HG03108 (cell line): ENCODE data around the gene SLAIN2.

ENCODE experiments used
- ATAC-seq: cut with Tn5 transposase; IDR thresholded peaks from one replicate; pipeline ENCODE4 v1.9.1; 2021; ENCODE audit warnings: moderate library complexity; ENCODE audit not compliant: unreplicated experiment

Gene SLAIN2

DNA sequence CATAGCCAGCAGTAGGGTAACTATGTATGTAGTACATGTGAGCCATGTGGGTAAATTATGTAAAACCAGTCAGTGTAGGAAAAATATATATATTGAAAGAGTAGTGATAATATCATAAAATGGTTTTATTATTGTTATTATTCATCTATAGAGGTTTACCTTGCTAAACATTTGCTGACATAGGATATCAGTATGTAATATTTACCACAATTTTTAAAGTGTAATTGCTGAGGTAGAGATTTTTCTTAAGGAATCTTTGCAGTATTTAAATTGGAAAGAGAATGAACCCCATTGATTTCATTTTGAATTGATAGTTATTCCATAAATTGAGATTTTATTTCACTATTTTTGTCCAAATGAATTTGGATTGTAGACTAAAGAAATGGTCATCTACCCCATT lies 27.1 kb downstream of the SLAIN2 start:
- no peak for ATAC-seq

DNA sequence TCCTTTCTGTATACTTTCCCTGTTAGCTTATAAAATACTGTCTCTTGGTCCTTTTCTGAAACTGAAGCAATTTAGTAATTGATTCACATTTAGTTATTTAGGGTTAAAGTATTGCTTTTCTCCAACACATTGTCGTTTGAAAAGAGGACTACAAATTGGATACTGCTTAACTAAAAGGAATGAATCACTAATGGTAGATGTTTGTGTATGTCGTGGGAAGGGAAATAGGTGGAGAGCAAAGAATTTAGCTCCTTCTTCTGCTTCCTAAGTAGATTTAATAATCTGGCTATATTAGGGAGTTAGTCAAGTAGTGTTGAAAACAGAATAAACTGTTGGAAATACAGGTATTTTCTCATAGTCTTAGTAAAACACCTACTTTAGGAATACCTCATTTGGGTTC lies 27.9 kb downstream of the SLAIN2 start:
- ATAC-seq, result no peak

DNA sequence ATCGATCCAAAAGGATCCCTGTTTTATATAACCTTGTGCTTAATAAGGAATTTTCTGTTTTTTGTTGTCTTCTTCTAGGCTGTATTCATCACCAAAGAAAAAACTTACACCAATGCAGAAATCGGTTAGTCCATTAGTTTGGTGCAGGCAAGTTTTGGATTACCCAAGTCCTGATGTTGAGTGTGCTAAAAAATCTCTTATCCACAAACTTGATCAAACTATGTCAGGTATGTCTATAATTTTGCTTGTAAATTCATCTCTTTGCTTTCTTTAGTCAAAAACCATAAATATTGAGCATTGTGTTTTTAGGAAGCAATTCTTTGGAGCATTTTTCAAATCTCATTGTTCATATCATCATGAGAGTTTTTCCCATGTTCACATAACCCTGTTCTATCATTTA lies 28.4 kb downstream of the SLAIN2 start:
- ATAC-seq, result no peak

DNA sequence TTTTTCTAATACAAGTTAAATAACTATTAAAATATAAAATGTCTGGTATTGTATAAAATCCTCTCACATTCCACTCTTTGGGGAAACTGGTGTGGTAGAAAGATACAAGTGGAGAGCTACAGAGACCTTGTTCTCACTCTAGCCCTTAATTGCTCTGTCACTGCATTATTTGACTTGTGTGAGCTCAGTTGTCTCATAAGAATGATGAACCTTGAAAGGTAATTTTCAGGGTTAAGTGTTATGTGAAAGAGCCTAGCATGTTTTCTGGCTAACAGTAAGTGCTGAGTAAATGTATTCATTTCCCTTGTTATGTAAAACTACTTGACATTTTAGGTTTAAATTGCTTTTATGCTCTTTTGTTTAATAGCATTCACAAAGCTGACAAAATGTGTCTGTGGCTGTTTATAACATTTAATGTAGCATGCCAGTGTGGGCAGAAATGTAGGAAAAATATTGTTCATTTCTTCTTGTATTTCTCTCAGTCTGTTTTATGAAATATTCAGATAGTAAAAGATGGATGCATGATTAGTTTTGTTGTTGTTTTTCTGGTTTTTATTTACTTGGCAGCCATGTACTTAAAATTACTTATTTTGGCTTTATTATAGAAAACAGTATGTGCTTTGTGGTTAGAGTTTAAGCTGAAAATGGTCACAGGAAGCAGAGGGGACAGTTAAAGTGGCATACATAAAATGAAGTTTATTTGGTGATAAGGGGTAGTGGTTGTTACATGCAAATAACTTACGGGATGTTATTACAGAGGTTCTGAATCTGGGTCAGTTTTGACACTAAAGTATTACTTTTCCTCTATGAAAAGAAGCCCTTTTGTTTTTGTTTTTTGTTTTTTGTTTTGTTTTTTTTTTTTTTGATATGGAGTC lies 29.2 kb downstream of the SLAIN2 start:
- ATAC-seq, result no peak

DNA sequence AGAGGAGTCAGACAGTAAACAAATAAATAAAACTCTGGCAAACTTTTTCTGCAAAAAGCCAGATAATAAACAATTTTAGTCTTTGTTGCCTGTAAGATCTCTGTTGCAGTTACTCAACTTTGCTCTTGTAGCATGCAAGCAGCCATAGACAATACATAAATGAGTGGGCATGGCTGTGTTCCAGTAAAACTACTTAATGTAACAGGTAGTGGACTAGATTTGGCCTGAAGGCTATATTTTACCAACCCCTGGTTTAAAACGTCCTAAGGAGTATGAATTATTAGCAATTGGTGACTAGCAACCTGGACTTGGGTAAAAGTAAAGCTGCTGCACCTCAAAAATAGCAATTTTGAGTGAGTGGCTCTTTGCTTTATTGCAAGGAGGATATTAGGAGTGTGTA lies 30.9 kb downstream of the SLAIN2 start:
- no peak for ATAC-seq

DNA sequence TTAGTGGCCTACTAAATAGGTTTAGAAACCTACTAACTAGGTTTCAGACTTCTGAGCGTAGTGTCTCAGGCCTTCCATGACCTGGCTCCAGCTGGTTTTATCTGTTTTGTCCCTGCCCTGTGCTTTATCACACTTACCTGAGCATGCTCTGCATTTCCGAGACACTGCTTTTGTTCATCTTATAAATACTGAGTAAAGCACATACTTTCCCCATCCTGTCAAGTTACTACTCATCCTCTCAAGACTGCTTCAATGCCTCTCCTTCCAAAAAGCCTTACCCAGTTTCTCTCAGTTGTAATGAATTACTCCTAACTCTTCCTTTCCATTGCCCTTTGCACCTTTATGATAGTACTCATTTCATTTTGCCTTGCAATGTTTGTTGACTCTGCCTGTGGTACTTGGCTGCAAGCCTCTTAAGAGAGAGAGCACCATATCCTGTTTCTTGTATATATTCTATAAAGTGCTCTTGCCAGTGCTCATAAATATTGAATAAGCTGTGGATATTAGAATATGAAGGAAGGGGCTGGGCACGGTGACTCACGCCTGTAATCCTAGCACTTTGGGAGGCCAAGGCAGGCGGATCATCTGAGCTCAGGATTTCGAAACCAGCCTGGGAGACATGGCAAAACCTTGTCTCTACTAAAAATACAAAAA lies 34.4 kb downstream of the SLAIN2 start:
- ATAC-seq, result no peak

DNA sequence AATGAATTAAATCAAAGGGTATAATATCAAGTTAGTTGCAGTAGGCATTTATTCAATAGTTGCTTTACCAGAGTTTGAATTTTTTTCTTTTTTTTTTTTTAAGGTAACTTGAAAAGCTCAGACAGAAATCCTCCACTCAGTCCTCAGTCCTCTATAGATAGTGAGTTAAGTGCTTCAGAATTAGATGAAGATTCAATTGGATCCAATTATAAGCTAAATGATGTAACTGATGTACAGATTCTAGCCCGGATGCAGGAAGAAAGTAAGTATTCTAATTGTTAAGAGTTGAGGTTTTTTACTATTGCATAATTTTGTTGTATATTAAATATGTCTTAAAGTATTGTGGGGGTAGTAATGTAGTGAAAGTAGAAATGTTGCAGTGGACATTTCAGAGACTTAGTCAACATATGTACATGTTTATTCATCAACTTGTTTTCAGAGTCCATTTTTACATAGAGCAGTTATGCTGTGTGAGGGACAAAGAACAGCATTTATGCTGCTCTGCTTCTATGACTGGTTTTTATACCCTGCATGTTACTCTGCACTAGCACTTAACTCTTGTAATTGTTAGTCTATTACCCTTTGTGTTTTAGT lies 38.4 kb downstream of the SLAIN2 start:
- no peak for ATAC-seq

DNA sequence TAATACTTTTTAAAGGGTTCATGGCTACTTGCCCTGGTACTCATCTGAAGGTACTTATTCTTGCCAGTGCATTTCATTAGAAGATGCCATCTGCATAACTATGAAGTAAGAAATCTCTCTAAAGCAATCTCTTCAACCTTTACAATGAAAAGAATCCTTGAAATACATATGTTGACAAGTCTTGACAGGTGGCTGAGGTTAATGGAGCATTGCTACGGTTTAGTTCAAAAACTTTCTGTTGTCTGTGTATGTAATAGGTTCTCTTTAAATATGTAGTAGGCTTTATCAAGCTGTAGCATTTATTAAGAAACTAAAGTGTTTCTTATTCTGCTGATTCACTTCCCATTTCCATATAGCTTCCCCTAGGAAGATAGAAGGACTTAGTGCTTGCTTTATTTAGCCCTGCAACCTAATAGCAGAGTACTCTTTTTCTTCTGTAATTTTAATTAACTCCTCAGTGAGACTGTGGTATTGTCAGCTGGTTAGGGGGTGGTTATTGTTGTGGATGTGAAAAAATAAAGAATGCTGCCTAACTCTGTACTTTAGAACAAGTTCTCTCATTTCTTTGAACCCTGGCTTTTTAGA lies 39.3 kb downstream of the SLAIN2 start:
- no peak for ATAC-seq

DNA sequence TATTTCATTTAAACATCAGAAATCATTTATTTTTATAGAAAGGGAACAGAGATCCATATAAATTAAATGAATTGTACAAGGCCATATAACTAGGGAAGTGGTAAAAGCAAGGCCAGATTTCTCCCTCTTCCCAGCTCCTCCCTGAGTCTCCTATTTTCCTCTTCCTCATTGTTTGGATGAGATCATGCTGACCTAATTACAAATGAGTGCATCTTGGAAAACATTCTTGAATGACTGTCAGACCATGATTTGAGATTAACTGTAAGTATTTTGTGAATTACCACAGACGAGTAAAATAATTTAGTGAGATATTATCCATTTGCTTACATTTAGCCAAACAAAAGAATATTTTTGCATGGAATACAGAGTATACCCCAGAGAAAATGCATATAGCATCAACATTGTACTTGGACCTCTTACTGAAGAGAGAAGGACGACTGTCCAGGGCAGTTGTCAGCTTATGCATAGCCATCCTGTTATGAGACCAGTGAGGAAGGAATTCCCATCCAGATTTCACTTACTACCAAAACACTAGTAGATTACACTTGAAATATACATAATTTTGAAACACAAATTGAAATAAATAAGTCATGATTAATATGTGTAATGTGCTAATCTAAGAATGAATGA lies 47.3 kb downstream of the SLAIN2 start:
- ATAC-seq, result no peak

DNA sequence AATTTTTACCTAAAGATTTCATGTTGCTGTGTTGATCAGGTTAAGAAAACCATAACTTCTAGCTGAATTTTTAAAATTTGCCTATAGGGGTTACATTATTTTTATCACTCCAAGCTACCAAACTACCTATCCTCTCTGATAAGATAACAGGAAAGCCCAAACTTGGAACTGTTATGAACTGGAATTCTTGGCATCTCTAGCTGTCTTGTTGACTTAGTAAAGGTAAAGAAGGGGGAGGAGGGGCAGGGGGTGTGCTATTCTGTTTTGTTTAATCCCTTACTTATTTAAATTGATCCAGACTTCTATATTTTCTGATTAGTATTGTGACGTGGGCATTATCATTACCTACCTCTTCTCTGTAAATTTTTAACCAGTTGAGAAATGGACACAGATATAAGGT lies 54.7 kb downstream of the SLAIN2 start:
- ATAC-seq, result no peak

DNA sequence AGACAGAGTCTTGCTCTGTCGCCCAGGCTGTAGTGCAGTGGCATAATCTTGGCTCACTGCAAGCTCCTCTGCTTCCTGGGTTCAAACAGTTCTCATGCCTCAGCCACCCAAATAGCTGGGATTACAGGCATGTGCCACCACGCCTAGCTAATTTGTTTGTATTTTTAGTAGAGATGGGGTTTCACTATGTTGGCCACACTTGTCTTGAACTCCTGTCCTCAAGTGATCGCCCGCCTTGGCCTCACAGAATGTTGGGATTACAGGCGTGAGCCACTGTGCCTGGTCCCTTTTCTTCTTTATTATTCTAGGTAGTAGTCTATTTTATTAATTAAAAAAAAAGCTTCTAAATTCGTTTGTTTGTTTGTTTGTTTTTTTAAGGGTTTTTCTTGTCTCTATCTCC lies 59.1 kb downstream of the SLAIN2 start:
- ATAC-seq, result no peak

DNA sequence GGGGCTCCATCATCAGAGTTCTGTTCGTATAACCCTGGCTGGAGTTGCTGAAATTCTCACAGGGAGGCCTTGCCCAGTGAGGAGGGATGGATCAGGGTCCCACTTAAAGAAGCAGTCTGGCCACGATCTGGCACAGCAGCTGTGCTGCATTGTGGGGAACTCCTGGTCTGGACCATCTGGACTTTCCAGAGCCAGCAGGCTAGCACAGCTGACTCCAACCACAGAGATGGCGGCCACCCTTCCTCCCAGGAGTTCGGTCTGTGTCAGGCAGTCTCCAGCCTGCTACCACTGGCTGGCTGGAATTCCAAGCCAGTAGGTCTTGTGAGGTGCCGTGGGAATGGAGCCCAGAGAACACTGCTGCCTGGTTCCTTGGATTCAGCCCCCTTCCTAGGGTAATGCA lies 62.0 kb downstream of the SLAIN2 start:
- ATAC-seq, result no peak

DNA sequence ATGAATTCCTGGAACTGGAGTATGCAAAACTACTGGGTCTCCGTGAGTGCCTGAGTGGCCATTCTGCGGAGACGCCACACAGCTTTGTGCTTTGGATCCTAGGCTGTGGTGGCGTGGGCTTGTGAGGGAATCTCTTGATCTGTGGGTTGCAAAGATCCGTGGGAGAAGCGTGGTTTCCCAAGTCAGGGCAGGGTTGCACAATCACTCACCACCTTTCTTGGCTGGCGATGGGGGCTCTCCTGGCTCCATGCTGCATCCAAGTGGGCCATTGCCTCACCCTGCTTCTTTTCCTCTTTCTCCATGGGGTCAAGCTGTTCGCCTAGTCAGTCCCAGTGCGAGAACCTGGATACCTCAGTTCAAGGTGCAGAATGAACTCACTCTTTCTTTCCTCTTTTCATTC lies 62.5 kb downstream of the SLAIN2 start:
- ATAC-seq, result no peak

DNA sequence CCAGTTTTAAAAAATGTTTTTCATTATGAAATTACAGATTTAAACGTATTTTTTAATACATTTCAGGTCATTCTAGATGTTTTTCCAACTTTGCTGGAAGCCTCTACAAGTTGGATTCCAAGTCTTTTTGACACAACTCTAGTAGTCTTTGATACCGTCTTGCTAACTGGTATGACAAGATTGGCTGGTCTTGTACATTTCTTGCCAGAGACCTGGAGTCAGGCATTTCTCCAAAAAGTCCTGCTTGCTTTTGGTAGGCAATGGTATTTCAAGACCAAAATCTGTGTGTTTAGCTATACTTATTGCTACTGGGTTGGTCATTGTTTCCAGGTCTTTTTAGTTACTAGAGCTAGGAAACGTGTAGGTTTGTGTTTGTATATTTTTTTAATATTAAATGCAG lies 64.6 kb downstream of the SLAIN2 start:
- ATAC-seq, result no peak

DNA sequence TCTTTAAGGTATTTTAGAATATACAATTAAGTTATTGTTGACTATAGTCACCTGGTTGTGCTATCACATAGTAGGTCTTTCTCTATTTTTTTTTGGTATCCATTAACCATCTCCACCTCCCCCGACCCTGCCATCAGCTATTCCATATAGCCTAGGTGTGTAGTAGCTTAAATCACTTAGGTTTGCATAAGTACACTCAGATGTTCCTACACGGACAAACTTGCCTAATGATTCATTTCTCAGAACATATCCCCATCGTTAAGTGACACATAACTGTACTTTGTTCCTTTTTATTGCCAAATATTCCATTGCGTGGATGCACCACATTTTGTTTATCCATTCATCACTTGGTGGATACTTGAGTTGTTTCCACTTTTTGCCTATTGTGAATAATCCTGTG lies 67.9 kb downstream of the SLAIN2 start:
- no peak for ATAC-seq

DNA sequence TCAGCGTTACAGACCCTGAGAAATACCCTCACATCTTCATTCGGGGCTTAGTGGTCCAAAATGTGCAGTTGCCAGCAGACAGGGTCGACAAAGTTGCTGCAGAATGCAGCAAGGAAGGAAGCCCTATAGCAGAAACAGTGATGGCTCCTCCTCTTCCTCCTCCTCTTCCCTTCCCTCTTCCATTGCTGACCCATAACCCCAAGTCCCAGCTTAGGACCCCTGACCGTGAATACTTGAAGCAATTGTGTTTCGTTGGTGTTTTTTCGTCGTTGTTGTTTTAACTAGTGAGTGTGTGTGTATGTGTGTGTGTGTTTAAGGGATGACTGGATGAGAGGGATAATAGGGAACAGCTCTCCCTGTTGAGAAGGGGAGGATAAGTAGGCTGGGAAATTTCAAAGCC lies 69.5 kb downstream of the SLAIN2 start:
- no peak for ATAC-seq

DNA sequence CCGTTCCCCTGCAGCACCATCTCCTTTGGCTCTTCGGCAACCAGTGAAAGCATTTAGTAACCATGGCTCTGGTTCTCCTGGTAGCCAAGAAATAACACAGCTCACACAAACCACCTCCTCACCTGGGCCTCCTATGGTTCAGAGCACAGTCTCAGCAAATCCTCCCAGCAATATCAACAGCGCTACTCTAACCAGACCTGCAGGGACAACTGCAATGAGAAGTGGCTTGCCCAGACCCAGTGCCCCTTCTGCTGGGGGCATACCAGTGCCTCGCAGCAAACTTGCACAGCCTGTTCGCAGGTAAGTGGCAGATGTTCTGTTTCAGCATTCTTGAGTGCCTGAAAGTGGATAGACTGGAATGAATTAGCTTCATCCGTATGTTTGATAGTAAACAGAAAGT lies 78.8 kb downstream of the SLAIN2 start:
- ATAC-seq, result no peak

DNA sequence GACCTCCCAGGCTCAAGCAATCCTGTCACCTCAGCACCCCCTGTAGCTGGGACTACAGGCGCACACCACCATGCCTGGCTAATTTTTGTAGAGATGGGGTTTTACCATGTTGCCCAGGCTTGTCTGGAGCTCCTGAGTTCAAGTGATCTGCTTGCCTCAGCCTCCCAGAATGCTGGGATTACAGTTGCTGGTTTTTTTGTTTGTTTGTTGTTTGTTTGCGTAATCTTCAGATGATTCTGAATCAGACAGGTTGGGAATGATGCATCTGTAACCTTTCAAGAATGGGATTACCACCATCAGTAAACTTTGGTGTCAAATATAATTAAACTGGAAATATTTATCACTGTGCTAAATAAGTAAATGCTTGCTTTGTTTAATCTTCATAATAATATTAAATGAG lies 79.8 kb downstream of the SLAIN2 start:
- ATAC-seq, result no peak

DNA sequence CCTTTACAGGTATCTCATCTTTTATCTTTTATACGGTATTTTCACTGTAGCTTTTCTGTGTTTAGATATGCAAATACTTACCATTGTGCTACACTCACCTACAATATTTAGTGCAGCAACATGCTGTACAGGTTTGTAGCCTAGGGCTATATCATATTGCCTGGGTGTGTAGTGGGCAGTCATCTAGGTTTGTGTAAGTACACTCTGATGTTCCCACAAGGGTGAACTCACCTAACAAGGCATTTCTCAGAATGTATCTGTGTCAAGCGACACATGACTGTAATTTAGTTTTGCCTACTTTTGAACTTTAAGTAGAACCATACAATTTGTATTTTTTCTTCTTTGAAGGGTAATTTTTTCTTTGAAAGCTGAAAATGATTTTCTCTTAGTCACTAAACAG lies 87.6 kb downstream of the SLAIN2 start:
- no peak for ATAC-seq

DNA sequence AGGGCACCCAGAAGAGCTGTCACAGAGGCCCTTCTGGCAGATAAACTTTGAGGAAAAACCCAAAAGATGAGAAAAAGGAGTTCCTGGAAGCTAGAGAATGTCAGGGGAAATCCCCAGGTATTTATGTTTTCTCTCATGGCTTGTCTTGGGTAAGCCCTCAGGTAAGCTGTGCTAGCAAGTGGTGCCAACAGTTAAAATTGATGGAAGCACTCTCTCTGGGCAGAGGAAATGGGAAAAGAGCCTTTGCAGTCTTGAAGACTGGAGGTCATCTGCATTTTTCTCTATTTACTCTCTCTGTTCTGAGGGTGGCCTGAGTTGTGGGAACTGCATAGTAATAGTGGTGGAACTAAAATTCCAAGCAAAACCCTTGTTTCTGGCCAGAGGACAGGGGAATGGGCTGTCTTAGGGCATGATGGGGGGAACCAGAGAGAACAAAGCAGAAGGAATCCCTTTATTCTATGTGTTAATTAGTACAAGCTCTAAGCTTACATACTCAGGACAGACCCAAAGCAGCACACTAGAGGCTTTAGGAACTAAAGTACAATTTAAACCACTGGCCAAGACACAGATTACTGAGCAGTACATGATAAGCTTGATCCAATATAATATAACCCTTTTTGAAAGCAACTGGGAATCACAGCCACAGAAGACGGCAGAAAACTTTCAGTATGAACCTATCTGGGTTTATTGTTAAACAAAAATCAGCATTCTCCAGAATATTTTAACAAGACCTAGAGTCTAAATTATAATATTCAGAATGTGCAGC lies 88.6 kb downstream of the SLAIN2 start:
- ATAC-seq, result no peak

DNA sequence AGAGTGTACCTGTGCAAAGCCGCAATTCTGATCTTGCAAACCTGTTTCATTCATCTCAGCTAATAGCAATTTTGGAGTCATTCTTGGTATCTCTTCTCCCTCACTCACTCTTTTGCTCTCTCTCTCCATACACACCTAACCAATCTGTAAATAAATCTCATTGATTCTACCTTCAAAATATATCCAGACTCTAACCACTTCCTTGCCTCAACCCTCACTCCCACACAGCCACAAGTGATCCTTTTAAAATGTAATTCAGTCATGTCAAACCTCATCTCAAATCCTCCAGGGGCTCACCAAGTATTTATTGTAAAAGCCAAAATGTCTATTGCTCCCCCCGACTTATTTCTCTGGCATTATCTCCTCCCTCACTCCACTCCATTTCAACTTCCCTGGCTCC lies 90.1 kb downstream of the SLAIN2 start:
- ATAC-seq, result no peak
